Measurements from ENCODE around the gene KCND3.

The KCND3 gene

GRCh38 chr1:111733992-111734341 is 255.5 kb downstream of the KCND3 start:
- in situ Hi-C loops (cut with HindIII; ENCODE audit: low sequenced_read_pairs), result no loop called here

- in situ Hi-C loops (cut with HindIII; ENCODE audit: low sequenced_read_pairs), result no loop called here
Measured at GRCh38 chr1:111733183-111733991, 256.1 kb downstream of the KCND3 start.

GRCh38 chr1:111732718-111733117 is 256.8 kb downstream of the KCND3 start:
- in situ Hi-C loops (cut with HindIII; ENCODE audit: low sequenced_read_pairs), result no loop called here

GRCh38 chr1:111731956-111732355 is 257.5 kb downstream of the KCND3 start:
- in situ Hi-C loops (cut with HindIII; ENCODE audit: low sequenced_read_pairs), result no loop called here

- in situ Hi-C loops (cut with HindIII; ENCODE audit: low sequenced_read_pairs), result no loop called here
Measured at GRCh38 chr1:111730706-111731105, 258.8 kb downstream of the KCND3 start.

GRCh38 chr1:111729946-111730681 is 259.4 kb downstream of the KCND3 start:
- in situ Hi-C loops (cut with HindIII; ENCODE audit: low sequenced_read_pairs), result no loop called here

- in situ Hi-C loops (cut with HindIII; ENCODE audit: low sequenced_read_pairs), result no loop called here
Measured at GRCh38 chr1:111729271-111729921, 260.1 kb downstream of the KCND3 start.

- in situ Hi-C loops (cut with HindIII; ENCODE audit: low sequenced_read_pairs), result no loop called here
Measured at GRCh38 chr1:111727056-111727455, 262.4 kb downstream of the KCND3 start.

- in situ Hi-C loops (cut with HindIII; ENCODE audit: low sequenced_read_pairs), result no loop called here
Measured at GRCh38 chr1:111725192-111725591, 264.3 kb downstream of the KCND3 start.

- in situ Hi-C loops (cut with HindIII; ENCODE audit: low sequenced_read_pairs), result loop anchor here (25.0 kb wide), 1 partner anchor 237 kb away; no protein-coding TSS in a partner anchor
Measured at GRCh38 chr1:111723871-111724270, 265.6 kb downstream of the KCND3 start.

GRCh38 chr1:111723091-111723806 is 266.2 kb downstream of the KCND3 start:
- in situ Hi-C loops (cut with HindIII; ENCODE audit: low sequenced_read_pairs), result loop anchor here (25.0 kb wide), 1 partner anchor 236 kb away; no protein-coding TSS in a partner anchor

GRCh38 chr1:111720977-111721786 is 268.3 kb downstream of the KCND3 start:
- in situ Hi-C loops (cut with HindIII; ENCODE audit: low sequenced_read_pairs), result loop anchor here (25.0 kb wide), 1 partner anchor 234 kb away; no protein-coding TSS in a partner anchor

All from DLD1 (cell line).